NB4 (cell line): ENCODE measurements around the gene MYRF.

Experiments used
- POLR2A ChIP-seq: IDR thresholded peaks from 2 replicates; pipeline ENCODE4 v1.6.1; 2011; ENCODE audit warnings: mild to moderate bottlenecking; ENCODE audit not compliant: insufficient read length; ENCODE audit errors: extremely low read depth
- TF ChIP-seq, protein P1 (sequence below): IDR thresholded peaks from one replicate; pipeline ENCODE4 v1.5.1; 2012; ENCODE audit warnings: low read depth, low read length

DNA sequence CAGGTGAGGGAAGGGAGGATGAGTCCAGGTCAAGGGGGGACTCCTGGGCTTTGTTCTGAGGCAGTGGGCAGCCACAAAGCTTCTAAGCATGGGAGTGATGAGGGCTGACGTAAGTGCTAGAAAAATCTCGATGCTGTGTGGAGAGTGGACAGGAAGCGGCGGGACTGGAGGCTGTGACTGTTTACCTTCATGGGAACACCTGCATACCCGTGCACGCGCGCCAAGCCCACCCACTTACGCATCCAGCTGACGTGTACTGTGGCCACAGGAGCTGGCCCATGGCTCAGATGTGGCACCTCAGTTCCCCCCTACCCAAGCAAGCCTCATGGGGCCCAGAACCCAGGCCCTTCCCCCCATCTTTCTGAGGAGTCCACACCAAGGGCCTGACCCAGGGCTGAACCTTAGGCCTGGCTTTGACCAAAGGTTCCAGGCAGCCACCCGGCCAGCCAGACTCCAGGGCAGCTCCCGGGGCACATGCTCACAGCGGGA is 14.0 kb downstream of the MYRF start:
- TF ChIP-seq, protein P1, sequence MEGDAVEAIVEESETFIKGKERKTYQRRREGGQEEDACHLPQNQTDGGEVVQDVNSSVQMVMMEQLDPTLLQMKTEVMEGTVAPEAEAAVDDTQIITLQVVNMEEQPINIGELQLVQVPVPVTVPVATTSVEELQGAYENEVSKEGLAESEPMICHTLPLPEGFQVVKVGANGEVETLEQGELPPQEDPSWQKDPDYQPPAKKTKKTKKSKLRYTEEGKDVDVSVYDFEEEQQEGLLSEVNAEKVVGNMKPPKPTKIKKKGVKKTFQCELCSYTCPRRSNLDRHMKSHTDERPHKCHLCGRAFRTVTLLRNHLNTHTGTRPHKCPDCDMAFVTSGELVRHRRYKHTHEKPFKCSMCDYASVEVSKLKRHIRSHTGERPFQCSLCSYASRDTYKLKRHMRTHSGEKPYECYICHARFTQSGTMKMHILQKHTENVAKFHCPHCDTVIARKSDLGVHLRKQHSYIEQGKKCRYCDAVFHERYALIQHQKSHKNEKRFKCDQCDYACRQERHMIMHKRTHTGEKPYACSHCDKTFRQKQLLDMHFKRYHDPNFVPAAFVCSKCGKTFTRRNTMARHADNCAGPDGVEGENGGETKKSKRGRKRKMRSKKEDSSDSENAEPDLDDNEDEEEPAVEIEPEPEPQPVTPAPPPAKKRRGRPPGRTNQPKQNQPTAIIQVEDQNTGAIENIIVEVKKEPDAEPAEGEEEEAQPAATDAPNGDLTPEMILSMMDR, result no peak
- no peak for TF ChIP-seq POLR2A
